CD4-positive, alpha-beta T cell (primary cell): Measurements from ENCODE around the gene IST1. TPM values are rescaled to one million over a fixed set of nuclear protein-coding genes. Genes with fewer than 3 reads are reported as not detected.

Experiments used
- ATAC-seq: fragments of 200-7000 bp; cut with Tn5 transposase; one replicate; pipeline ENCODE4 v1.10.0; 2022; ENCODE audit warnings: mild to moderate bottlenecking; ENCODE audit not compliant: poor library complexity
- CTCF ChIA-PET: fragments of 350-600 bp; sonication (Branson Sonifier 250); formaldehyde crosslinking; loops from one replicate; lab custom pipeline; 2021; ENCODE audit warnings: antibody characterized with exemption, inconsistent platforms; lab: Charles Lee
- POLR2A ChIA-PET: fragments of 350-600 bp; sonication (Branson Sonifier 250); formaldehyde crosslinking; loops from one replicate; lab custom pipeline; 2021; ENCODE audit warnings: antibody characterized with exemption, inconsistent platforms; lab: Charles Lee
- DNase-seq, 14 experiments: peaks; one replicate each; pipeline ENCODE4 v3.0.0-alpha.2; 2013 to 2020; ENCODE audit warnings: mixed read lengths in 2 of 14
- H3K27ac ChIP-seq, 2 donors: one replicate each; pipeline versions ENCODE4 v1.5.1 to v1.7.0; 2013; ENCODE audit warnings: low read length in 2 of 2, low read depth in 1 of 2, mild to moderate bottlenecking in 1 of 2
- H3K27me3 ChIP-seq, 2 experiments: 1 replicate in 1 of 2; 2 replicates in 1 of 2; pipeline versions ENCODE4 v1.6.1 to v1.7.0; 2013; ENCODE audit warnings: low read length in 2 of 2, control low read depth in 1 of 2, mild to moderate bottlenecking in 1 of 2, moderate library complexity in 1 of 2; ENCODE audit not compliant: insufficient read depth in 2 of 2, control insufficient read depth in 1 of 2
- H3K36me3 ChIP-seq: one replicate; pipeline ENCODE4 v1.6.1; 2013; ENCODE audit warnings: low read length, control low read depth; ENCODE audit not compliant: insufficient read depth
- H3K4me1 ChIP-seq: one replicate; pipeline ENCODE4 v1.6.1; 2013; ENCODE audit warnings: low read length, control low read depth; ENCODE audit not compliant: insufficient read depth
- H3K4me3 ChIP-seq: one replicate; pipeline ENCODE4 v1.5.1; 2013; ENCODE audit warnings: mild to moderate bottlenecking, low read length, moderate library complexity
- H3K9me3 ChIP-seq, 2 experiments: 1 replicate in 1 of 2; 2 replicates in 1 of 2; pipeline versions ENCODE4 v1.6.1 to v1.7.0; 2013; ENCODE audit warnings: low read length in 2 of 2, mild to moderate bottlenecking in 2 of 2, control low read depth in 1 of 2, moderate library complexity in 1 of 2; ENCODE audit not compliant: control insufficient read depth in 1 of 2, insufficient read depth in 1 of 2
- H3K27ac Mint-ChIP-seq: one replicate; pipeline ENCODE4 v1.8.0; 2020; ENCODE audit warnings: mixed read lengths
- H3K27me3 Mint-ChIP-seq: one replicate; pipeline ENCODE4 v1.8.0; 2021; ENCODE audit warnings: mixed read lengths
- H3K36me3 Mint-ChIP-seq: one replicate; pipeline ENCODE4 v1.8.0; 2021; ENCODE audit warnings: low read depth, mixed read lengths
- H3K4me1 Mint-ChIP-seq: one replicate; pipeline ENCODE4 v1.8.0; 2021; ENCODE audit warnings: low read depth, mixed read lengths
- H3K4me3 Mint-ChIP-seq: one replicate; pipeline ENCODE4 v1.8.0; 2020; ENCODE audit warnings: mild to moderate bottlenecking, mixed read lengths
- H3K9me3 Mint-ChIP-seq: one replicate; pipeline ENCODE4 v1.8.0; 2020; ENCODE audit warnings: mixed read lengths
- intact Hi-C, 2 experiments: fragments of 100-400 bp; cut with DNase I in 1 of 2; cut with micrococcal nuclease in 1 of 2; formaldehyde crosslinking; loops; one replicate each; pipeline versions ENCODE4 v1.15.1 to v1.9.0; 2023 to 2025; cut with DNase I, micrococcal nuclease
- total RNA-seq, 174 experiments: library from RNA in 2 of 174; stranded (reverse) in 2 of 174; gene quantifications; one replicate each; pipeline ENCODE4 v1.2.3 and lab custom pipeline; 2021 to 2026
- TF ChIP-seq, protein P1 (sequence below): fragments of 200-600 bp; IDR thresholded peaks from one replicate; pipeline ENCODE4 v1.8.0; 2022; ENCODE audit warnings: antibody characterized with exemption, mild to moderate bottlenecking

IST1 gene
- total RNA-seq, 2 experiments from 2014 or later, result 411 to 412 TPM

DNA sequence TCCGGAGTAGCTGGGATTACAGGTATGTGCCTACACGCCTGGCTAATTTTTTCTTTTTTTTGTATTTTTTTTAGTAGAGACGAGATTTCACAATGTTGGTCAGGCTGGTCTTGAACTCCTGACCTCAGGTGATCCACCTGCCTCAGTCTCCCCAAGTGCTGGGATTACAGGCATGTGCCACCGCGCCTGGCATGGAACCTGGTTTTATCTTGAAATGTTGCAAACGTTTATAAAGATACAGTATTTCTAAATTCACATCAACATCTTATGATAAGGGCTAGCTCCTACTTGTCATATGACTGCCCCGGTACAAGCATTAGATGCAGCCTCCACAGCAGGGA is 1.5 kb upstream of the IST1 start:
- H3K36me3 Mint-ChIP-seq, result peaks cover 25% of the 10 kb centered on the region
- Histone ChIP-seq H3K9me3 (no peaks in the 10 kb centered on the region), H3K27me3 (no peaks in the 10 kb centered on the region), H3K27ac (no peak overlapping the region), H3K4me3 (peak overlapping the region; percentile 98), H3K4me1 (peaks cover 38% of the 10 kb centered on the region), H3K36me3 (peaks cover 2% of the 10 kb centered on the region)
- H3K27me3 Mint-ChIP-seq, result no peaks in the 10 kb centered on the region
- TF ChIP-seq, protein P1, sequence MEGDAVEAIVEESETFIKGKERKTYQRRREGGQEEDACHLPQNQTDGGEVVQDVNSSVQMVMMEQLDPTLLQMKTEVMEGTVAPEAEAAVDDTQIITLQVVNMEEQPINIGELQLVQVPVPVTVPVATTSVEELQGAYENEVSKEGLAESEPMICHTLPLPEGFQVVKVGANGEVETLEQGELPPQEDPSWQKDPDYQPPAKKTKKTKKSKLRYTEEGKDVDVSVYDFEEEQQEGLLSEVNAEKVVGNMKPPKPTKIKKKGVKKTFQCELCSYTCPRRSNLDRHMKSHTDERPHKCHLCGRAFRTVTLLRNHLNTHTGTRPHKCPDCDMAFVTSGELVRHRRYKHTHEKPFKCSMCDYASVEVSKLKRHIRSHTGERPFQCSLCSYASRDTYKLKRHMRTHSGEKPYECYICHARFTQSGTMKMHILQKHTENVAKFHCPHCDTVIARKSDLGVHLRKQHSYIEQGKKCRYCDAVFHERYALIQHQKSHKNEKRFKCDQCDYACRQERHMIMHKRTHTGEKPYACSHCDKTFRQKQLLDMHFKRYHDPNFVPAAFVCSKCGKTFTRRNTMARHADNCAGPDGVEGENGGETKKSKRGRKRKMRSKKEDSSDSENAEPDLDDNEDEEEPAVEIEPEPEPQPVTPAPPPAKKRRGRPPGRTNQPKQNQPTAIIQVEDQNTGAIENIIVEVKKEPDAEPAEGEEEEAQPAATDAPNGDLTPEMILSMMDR, result no peak
- ChIA-PET CTCF (interaction anchor here (0.6 to 7.9 kb wide), 5 partner anchors 10 to 165 kb away, joined by 3 to 100 read pairs (median 3); partner anchors contain the start of gene ZNF821), POLR2A (interaction anchor here (0.8 to 9.1 kb wide), 7 partner anchors 10 to 1547 kb away, joined by 3 to 219 read pairs (median 5); partner anchors contain the start of genes AP1G1, DDX19A and ZNF821)
- intact Hi-C loops, result loop anchor here (2.0 kb wide), 3 partner anchors 13 to 85 kb away; partner anchors contain the start of gene AP1G1 (in 1 of the 2)
- ATAC-seq (no peak), DNase-seq (no peak)
- H3K9me3 Mint-ChIP-seq, result no peaks in the 10 kb centered on the region
- H3K4me1 Mint-ChIP-seq, result peaks cover 25% of the 10 kb centered on the region
- peak overlapping the region; percentile 98 for H3K27ac Mint-ChIP-seq
- H3K4me3 Mint-ChIP-seq, result peak overlapping the region; percentile 99

DNA sequence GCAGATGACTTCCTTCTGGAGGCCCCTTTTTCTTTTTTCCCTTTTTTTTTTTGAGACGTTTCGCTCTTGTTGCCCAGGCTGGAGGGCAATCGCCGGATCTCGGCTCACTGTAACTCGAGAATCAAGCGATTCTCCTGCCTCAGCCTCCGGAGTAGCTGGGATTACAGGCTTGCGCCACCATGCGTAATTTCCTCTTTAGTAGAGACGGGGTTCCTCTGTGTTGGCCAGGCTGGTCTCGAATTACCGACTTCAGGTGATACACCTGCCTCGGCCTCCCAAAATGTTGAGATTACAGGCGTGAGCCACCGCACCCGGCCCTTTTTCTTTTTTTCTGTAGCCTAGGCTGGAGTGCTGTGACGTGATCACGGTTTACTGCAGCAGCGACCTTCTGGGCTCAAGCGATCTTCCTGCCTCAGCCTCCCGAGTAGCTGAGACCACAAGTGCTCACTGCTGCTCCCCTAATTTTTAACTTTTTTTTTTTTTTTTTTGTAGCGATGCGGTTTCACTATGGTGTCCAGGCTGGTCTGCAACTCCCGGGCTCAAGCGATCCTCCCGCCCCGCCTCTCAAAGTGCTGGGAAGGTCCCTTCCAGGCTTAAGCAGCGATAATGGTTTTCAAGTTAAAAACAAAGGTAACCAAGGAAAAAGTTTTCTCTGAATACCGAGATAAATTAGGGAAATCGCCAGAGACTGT is 956 bp upstream of the IST1 start:
- POLR2A ChIA-PET, result interaction anchor here (0.8 to 9.1 kb wide), 12 partner anchors 10 to 1547 kb away, joined by 3 to 219 read pairs (median 4); partner anchors contain the start of genes AP1G1, DDX19A and ZNF821
- peak overlapping the region; percentile 98 for H3K27ac Mint-ChIP-seq
- no peaks in the 10 kb centered on the region for H3K9me3 ChIP-seq

More for the DNA sequence above, 956 bp upstream of the IST1 start:
- peaks cover 25% of the 10 kb centered on the region for H3K36me3 Mint-ChIP-seq
- peaks cover 31% of the 10 kb centered on the region for H3K4me1 Mint-ChIP-seq
- Histone ChIP-seq H3K4me1 (peaks cover 42% of the 10 kb centered on the region), H3K4me3 (peak overlapping the region; percentile 98), H3K27ac (peak overlapping the region; percentile 94 to 95), H3K27me3 (no peaks in the 10 kb centered on the region), H3K36me3 (peaks cover 2% of the 10 kb centered on the region)
- peak overlapping the region; percentile 99 for H3K4me3 Mint-ChIP-seq
- ATAC-seq (peak; percentile 11), DNase-seq (peak in 13 of 14 experiments; percentile 13 to 72 (median 33))
- CTCF ChIA-PET, result interaction anchor here (0.6 to 7.9 kb wide), 6 partner anchors 11 to 166 kb away, joined by 3 to 100 read pairs (median 3); partner anchors contain the start of gene ZNF821
- H3K9me3 Mint-ChIP-seq, result no peaks in the 10 kb centered on the region
- H3K27me3 Mint-ChIP-seq, result no peaks in the 10 kb centered on the region
- TF ChIP-seq, protein P1, result no peak
- intact Hi-C loops, result loop anchor here (2.0 kb wide), 3 partner anchors 14 to 86 kb away; partner anchors contain the start of gene AP1G1 (in 1 of the 2)
